Islet of Langerhans (tissue), 1 donor: ENCODE data around the gene PPP6R2.
"Not testable (repeated sequence)": the region's sequence is repeated elsewhere in the genome, so short reads cannot be mapped to it uniquely, and the experiment has no call there.

ENCODE experiments used
- FAIRE-seq: peaks from one replicate; lab custom pipeline; 2011; peaks lifted over from hg19 to GRCh38; lab: Jason Lieb, UNC

Gene PPP6R2

GRCh38 chr22:50318698-50319411 lies 24.3 kb upstream of the PPP6R2 start:
- no peak for FAIRE-seq

GRCh38 chr22:50319503-50319951 lies 23.6 kb upstream of the PPP6R2 start:
- FAIRE-seq, result no peak

DNA sequence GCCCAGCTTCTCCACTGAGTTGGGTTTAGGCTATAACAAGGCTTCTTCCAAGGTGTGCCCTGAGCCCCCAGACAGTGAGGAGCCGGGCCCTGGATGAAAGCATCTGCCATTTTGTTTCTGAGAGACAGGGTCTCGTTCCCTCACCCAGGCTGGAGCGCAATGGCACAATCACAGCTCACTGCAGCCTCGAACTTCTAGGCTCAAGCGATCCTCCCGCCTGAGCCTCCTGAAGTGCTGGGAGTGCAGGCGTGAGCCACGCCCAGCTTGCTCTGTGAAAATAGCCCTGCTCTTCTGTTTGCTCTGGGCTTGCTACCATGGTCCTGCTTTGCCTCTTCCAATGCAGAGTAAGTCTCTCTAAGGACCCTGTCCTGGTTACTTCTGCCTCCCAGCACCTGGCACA lies 23.0 kb upstream of the PPP6R2 start:
- no peak for FAIRE-seq

- FAIRE-seq, result no peak
Observed at GRCh38 chr22:50320671-50321325, 22.3 kb upstream of the PPP6R2 start.

DNA sequence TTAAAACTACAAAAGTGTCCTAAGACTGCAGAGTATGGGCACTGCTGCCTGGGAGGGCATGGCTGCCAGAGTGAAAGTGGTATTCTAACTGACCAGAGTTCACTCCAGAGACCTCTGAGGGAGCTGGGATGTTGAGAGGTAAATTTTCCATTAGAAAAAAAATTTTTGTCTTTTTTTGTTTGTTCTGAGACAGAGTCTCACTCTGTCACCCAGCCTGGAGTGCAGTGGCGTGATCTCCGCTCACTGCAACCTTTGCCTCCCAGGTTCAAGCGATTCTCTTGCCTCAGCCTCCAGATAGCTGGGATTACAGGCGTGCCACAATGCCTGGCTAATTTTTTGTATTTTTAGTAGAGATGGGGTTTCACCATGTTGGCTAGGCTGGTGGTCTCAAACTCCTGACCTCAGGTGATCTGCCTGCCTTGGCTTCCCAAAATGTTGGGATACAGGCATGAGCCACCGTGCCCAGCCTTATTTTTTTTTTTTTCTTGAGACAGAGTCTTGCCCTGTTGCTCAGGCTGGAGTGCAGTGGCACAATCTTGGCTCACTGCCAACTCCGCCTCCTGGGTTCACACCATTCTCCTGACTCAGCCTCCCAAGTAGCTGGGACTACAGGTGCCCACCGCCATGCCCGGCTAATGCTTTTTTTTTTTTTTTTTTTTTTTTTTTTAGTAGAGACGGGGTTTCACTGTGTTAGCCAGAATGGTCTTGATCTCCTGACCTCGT lies 20.6 kb upstream of the PPP6R2 start:
- FAIRE-seq, result not testable (repeated sequence)

GRCh38 chr22:50323900-50324299 lies 19.2 kb upstream of the PPP6R2 start:
- FAIRE-seq, result no peak

- FAIRE-seq, result no peak
Observed at GRCh38 chr22:50325444-50326224, 17.5 kb upstream of the PPP6R2 start.

- no peak for FAIRE-seq
Observed at GRCh38 chr22:50326225-50326955, 16.7 kb upstream of the PPP6R2 start.

- no peak for FAIRE-seq
Observed at GRCh38 chr22:50326956-50327710, 16.0 kb upstream of the PPP6R2 start, which contains the start of gene DENND6B. Gene DENND6B (minus strand): TSS chr22:50327012. CDS start chr22:50326988, 24 bp downstream.

- no peak for FAIRE-seq
Observed at GRCh38 chr22:50327711-50328019, 15.5 kb upstream of the PPP6R2 start.

DNA sequence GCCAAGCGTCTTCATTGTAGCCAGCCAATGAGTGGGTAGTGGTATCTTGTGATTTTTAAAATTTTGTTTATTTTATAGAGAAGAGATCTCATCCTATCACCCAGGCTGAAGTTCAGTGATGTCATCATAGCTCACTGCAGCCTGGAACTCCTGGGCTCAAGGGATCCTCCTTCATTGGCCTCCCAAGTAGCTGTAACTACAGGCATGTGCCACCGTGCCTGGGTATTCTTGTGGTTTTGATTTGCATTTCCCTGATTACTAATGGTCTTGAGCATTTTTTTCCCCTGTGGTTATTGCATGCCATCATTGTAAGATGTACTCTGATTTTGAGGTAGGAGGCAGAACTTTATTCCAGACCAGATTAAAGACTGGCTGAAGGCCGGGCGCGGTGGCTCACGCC lies 13.9 kb upstream of the PPP6R2 start:
- FAIRE-seq, result no peak

GRCh38 chr22:50334433-50334832 lies 8.7 kb upstream of the PPP6R2 start:
- not testable (repeated sequence) for FAIRE-seq

DNA sequence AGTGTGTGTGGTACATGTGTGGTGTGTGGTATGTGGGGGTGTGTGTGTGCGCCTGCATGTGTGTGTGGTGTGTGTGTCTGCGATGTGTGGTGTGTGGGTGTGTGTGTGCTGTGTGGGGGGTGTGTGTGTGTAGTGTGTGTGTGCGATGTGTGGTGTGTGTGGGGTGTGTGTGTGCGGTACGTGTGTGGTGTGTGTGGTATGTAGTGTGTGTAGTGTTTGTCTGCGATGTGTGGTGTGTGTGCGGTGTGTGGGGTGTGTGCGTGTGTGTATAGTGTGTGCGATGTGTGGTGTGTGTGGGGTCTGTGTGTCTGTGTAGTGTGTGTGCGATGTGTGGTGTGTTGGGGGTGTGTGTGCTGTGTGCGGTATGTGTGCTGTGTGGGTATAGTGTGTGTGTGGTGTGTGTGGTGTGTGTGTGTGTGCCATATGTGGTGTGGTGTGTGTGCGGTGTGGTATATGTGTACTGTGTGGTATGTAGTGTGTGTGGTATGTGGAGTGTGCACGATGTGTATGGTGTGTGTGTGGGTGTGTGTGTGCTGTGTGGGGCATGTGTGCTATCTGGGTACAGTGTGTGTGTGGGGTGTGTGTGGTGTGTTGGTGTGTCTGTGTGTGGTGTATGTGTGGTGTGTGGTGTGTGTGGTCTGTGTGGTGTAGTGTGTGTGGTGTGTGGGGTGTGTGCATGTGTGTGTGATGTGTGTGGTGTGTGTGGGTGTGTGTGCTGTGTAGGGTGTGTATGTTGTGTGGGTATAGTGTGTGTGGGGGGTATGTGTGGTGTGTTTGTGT lies 5.7 kb upstream of the PPP6R2 start:
- no peak for FAIRE-seq

DNA sequence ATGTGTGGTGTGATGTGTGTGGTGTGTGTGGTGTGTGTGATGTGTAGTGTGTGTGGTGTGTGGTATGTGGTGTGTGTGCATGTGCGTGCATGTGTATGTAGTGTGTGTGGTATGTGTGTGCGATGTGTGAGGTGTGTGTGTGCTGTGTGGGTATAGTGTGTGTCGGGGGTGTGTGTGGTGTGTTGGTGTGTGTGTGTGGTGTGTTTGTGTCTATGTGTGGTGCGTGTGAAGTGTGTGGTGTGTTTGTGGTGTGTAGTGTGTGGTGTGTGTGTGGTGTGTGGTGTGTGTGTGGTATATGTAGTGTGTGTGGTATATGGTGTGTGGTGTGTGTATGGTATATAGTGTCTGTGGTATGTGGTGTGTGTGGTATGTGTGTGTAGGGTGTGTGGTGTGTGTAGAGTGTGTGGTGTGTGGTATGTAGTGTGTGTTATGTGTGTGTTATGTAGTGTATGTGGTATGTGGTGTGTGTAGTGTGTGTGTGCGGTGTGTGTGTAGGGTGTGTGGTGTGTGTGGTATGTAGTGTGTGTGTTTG lies 5.0 kb upstream of the PPP6R2 start:
- FAIRE-seq, result no peak

- FAIRE-seq, result no peak
Observed at GRCh38 chr22:50338860-50339462, 4.2 kb upstream of the PPP6R2 start.

DNA sequence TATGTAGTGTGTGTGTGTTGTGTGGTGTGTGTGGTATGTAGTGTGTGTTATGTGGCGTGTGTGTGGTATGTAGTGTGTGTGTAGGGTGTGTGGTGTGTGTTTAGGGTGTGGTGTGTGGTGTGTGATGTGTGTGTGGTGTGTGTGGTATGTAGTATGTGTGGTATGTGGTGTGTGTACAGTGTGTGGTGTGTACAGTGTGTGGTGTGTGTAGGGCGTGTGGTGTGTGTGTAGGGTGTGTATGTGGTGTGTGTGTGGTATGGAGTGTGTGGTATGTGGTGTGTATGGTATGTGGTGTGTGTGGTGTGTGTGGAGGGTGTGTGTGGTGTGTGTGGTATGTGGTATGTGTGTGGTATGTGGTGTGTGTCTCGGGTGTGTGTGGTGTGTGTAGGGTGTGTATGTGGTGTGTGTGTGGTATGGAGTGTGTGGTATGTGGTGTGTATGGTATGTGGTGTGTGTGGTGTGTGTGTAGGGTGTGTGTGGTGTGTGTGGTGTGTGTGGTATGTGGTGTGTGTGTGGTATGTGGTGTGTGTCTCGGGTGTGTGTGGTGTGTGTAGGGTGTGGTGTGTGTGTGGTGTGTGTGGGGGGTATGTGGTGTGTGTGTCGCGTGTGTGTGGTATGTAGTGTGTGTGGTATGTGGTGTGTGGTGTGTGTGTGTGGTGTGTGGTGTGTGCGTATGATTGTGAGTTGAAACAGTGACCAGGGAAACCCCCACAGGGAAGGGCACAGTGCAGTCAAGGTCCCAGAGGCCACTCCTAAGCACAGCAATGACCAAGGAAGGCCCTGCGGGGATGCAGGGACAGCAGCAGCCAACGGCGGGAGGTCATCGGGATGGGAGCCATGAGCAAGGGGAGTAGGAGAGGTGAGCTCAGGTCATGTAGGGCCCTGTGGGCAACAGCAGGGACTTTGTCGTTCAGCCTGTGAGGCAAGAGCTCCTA lies 2.9 kb upstream of the PPP6R2 start:
- FAIRE-seq, result no peak

DNA sequence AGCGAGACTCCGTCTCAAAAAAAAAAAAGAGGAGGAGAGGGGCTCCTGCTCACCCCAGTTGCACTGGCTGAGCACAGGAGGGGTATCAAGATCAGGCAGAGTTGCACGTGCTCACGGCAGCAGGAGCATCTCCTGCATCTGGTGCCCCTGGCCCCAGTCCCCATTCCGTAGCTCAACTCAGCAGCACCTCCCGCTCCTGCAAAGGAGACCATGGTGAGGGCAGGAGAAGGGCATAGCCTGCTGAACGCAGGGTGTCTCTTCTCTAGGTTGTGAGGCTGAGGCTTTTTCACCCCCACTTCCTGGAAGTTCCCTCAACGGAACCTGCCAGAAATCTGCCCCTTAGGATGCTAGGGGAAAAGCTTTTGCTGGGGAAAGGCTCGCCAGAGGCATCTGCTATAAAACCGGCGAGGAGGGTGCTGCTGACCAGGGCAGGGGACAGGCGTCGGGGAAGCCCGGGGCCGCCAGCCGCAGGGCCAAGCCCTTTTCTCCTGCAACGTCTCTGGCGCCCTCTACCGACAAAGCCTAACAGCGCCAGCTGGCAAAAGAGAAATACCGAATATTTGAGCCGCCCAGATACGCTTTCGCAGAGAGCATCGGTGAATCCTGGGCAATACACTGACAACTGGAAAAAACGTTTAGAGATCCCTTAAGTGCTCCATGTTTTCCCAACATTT lies 1.0 kb upstream of the PPP6R2 start:
- no peak for FAIRE-seq

DNA sequence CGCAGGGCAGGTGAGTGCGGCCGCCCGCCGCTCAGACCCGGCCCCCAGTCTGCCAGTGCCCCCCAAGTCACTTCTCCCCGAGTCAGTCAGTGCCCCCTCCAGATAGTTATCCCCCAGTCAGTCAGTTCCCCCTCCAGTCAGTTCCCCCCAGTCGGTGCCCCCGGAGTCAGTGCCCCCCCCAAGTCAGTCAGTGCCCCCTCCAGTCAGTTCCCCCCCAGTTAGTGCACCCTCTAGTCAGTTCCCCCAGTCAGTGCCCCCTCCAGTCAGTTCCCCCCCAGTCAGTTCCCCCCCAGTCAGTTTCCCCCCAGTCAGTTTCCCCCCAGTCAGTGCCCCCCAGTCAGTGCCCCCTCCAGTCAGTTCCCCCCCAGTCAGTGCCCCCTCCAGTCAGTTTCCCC lies 411 bp downstream of the PPP6R2 start:
- no peak for FAIRE-seq
